Glomerular visceral epithelial cell (primary cell): ENCODE data around the gene TMEM161B.
"Not testable (repeated sequence)": the region's sequence is repeated elsewhere in the genome, so short reads cannot be mapped to it uniquely, and the experiment has no call there.

Experiments
- DNase-seq: peaks from one replicate; pipeline ENCODE4 v3.0.0-alpha.2; 2016; ENCODE audit errors: extremely low spot score

The TMEM161B gene

DNA sequence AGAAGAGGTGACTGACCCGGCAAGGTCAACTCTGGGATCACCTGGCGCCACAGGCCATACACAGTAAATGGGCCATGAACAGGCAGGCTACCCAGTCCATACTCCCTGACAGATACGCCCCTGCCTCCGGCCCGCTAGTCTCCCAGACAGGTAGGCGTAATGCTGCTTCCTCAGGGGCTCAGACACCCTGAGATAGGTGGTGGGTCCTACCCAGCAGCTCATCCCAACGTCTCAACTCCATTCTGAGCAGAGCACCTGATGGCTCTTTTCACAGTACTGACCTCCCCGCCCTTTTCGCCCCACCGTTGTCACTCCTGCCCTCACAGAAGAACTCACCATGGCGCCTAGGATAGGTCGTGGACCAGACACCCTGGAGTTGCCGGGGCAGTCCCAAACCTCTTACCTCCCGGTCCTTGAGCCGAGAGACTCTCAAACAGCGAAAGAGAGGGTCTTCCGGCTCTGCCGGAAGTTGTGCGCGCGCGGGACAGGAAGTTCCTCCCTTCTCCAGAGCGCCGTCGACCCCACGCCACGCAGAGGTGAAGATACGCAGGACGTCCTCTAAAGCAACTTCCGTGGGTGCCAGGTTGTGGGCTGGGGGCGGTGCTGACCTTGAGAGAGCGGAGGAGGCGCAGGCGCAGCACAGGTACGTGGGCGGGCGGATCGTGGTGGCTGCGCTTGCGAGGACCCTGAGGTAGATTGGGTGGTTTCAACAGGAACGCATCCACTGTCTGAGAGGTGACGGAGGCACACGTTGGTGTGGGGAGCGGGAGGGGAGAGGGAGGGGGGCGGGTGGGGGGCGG, at the start of gene TMEM161B:
Gene TMEM161B (minus strand): TSS at position 461 of the 800 bp plus-strand sequence. CDS start 122 bp downstream, at position 339.
- peak; percentile 97 for DNase-seq

DNA sequence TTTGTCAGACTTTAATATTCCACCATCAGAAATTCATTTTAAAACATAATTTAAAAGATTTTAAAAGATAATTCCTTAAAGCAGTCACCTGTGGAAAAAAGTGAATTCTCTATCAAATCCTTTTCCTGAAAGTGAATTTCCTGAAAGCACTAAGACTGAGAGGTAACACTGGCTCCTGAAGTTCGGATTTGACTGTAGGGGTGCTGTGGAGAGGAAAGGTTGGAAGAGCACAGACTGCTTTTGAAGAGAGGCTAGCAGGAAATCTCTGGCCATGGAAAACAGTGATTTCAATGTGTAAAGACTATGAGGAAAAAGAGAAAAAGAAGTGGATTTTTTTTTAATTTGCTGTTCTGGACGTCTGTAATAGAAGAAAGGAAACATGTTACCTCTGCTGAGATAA, 35.7 kb upstream of the TMEM161B start:
- DNase-seq, result no peak

DNA sequence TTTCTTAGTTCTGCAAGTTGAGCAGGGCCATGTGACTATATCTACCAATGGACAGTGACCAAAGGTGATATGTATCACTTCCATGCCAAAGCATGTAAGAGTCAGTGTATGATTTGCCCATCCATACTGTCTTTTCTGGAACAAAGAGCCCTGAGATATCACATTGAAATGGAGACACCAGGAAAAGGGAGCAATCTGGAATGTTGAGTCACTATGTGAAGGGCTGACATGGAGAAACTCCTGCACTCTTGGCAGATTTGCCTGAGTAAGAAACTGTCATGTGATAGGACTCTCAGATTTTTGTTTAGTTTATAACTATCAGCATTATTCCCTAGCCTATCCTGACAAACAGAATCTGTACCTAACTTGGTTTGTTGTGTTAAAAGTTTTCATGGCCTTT, 29.8 kb upstream of the TMEM161B start:
- no peak for DNase-seq

DNA sequence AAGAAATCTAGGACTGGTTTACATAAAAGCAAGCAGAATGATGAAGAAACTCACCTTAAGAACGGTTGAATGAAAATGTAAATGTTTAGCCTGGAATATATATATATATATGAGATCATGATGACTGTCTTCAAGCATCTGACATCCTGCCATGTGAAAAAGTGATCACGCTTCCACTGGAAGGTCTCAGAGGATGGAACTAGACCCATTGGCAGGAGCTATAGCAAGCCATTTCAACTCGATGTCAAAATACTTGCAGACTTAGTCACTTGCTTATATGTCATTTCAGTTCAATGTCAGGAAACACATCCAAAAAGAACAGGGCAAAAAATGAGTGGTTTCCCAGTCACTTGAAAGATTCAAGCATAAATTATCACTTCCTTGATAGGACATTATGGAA, 22.2 kb upstream of the TMEM161B start:
- DNase-seq, result no peak

DNA sequence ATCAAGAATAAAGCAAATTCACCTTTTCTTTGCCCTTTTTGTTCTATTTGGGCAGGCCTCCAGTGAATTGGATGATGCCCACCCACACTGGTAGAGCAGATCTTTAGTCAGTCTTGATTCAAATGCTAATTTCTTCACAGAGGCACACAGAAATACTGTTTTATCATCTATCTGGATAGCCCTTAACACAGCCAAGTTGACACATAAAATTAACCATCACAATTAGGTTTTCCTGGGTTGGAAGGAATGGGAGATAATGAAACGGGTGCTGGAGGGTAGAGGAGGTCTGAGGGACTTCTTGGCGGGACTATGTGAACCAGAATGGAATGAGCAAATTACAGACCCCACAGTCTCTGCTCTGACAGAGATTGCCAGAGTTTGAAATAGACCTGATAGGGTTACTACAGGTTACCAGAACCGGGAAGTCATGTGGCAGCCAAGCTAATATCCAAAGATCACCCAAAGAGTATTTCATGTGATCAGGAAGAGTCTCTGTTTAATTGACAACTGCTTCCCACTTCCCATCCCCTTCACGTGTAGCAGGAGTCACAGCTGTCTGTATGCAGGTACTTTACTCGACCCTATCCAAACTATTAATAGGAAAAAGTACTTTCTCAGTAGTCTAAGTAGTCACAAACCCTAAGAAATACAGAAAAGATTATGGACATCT, 20.0 kb upstream of the TMEM161B start:
- no peak for DNase-seq

DNA sequence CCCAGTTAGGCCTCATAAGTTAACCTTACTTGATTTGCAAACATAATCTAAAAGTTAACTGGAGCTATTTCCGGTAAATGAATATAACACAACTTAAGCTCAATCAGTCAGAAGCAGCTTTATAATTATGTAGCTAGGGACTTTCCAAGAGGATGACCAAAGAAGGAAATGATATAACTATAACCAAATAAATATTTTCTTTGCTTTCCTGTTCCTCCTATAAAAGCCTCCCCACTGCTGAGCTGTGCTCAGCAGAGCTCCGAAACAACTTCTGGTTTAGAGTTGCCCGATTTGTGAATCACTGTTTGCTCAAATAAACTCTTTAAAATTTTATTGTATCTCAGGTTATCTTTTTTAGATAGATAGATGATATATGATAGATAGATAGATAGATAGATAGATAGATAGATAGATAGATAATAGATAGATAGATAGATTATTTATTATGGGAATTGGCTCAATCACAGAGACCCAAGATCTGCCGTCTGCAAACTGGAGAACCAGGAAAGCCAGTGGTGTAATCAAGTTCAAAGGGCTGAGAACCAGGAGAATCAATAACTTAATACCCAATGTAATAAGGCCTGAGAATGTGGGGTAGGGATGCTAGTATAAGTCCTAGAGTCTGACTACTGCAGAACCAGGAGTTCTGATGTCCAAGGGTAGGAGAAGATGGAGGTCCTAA, 19.3 kb upstream of the TMEM161B start:
- no peak for DNase-seq

DNA sequence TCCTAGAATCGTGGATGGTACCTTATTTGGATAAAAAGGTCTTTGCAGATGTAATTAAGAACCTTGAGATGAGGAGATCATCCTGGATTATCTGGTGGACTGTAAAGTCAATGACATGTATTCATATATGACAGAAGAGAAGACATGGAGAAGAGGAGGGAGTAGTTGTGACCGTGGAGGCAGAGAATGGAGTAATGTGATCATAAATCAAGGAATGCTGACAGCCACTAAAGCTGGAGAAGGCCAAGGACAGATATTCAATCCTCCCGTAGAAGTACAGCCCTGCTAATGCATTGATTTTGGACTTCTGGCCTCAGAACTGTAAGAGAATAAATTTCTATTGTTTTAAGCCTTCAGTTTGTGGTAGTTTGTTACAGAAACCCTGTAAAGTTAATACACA, 18.7 kb upstream of the TMEM161B start:
- no peak for DNase-seq

DNA sequence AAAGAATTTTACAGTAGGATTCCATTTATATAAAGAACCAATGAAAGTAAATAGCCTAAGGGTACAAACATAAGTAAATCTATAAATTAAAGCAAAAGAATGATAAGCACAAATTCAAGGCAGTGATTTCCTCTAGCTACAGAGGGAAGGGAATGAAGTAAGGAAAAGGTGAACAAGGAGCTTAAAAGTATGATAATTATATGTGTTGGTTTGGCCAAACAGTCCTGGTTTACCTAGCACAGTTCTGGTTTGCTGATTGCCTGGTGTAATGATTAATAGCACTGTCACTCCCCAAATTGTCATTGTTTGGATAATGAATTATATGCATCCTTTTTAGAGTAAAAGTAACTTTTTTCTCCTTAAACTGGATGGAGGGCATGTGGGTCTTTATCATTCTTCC, 15.0 kb upstream of the TMEM161B start:
- no peak for DNase-seq

DNA sequence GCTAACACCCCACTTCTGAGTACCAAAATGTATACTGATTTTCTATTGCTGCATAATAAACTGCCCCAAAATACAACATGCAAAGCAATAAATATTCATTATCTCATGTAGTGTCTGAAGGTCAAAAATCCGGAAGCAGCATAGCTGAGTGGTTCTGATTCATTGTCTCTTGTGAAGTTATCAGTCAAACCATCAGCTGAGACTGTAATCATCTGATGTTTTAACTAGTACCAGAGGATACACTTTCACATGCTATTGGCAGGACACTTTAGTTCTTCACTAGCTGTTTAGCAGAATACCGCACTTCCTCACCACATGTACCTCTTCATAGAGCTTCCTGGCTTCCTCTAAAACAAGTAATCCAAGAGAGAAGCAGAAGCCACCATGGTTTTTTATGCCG, 12.7 kb upstream of the TMEM161B start:
- DNase-seq, result no peak

DNA sequence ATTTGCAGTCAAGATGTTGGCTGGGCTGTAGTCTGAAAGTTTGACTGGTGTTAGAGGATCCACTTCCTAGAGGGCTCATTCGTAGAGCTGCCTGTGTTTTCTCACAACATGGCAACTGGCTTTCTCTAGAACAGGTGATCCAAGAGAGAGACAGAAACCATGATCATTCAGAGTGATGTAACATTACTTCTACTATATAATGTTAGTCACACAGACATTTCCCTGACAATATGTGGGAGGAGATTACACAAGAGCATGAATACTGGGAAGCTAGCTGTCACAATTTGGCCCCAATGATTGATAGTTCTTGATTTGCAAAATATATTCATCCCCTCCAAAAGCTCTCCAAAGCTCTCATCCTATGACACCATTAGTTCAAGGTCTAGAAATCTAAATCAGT, 10.9 kb upstream of the TMEM161B start:
- no peak for DNase-seq

DNA sequence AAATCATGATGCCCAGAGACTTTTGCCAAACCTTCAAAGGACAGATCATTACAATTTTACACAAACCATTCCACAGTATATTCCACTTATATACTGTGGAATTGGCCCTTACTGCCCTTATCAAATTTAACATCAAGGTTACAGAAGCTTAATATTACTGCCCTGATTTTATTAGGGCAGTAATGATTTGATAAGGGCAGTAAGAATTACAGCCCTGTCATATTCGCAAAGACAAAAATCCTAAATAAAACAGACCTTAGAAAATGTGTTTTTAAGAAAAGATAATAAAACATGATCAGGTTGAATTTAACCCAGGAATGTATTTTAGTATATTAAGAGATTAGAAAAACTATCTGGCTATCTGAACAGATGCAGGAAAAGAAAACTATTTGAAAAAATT, 7.7 kb upstream of the TMEM161B start:
- DNase-seq, result no peak

DNA sequence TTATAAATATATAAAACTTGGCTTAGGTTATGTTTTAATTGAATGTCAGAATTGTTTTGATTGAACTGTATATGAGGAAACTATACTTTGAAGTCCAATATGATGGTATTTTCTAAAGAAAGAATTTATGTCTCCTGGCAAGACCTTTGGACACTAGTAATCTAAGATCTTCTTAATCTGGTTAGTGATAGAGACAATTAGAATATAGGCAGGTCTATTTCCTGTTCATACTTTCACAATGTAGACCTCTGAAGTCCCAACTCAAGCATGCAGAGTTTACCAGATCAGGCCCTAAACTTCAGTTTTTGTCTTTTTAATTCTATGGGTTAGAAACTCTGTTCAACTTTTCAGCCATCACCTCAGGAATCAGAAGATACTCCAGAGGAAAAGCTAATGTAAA, 6.9 kb upstream of the TMEM161B start:
- DNase-seq, result no peak

DNA sequence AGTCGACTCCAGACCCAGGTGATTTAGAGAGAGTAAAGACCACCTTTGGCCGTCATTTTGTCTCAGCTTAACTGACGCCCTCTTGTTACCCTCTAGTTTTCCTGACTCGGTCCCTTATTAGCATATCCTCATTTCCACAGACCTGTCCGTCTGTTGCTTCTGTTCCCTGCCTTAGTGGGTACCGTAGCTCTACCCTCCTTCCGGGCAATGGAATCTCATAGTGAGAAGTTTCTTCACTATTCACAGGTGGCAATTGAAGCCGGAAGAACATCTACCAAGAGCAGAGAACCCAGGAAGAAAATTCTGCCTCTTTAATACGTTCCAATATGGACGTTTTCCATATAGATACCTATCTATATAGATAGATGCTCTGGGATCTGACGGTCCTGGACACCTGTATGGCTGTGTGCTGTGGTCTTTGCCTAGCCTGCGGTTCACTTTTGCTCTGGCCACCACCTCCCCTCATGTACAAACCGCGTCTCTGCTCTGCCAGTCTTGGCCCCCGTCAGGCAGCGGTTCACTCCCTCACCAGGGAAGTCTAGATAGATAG, 652 bp upstream of the TMEM161B start:
- peak; percentile 38 for DNase-seq

DNA sequence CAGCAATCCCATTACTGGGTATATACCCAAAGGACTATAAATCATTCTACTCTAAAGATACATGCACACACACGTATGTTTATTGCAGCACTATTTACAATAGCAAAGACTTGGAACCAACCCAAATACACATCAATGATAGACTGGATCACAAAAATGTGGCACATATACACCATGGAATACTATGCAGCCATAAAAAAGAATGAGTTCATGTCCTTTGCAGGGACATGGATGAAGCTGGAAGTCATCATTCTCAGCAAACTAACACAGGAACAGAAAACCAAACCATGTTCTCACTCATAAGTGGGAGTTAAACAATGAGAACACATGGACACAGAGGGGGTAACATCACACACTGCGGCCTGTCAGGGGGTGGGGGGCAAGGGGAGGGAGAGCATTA, 4.1 kb downstream of the TMEM161B start:
- DNase-seq, result not testable (repeated sequence)

DNA sequence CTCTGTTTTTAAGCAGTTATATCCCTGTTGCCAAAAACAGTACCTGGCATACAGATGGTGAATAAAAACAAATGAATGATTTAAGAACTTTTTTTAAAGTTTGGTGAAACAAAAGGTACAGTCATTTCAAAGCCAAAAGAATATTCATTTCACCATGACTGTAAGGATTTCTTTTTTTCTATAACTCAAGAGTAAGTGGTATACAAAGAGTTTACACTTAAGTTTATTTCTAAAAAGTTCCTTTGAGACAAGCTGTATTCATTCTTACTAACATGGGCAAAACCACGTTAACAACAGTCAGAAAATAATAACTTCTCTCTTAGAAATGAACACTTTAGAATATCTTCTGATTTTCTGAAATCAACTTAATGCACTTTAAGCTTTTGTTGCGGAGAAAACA, 5.3 kb downstream of the TMEM161B start:
- no peak for DNase-seq

DNA sequence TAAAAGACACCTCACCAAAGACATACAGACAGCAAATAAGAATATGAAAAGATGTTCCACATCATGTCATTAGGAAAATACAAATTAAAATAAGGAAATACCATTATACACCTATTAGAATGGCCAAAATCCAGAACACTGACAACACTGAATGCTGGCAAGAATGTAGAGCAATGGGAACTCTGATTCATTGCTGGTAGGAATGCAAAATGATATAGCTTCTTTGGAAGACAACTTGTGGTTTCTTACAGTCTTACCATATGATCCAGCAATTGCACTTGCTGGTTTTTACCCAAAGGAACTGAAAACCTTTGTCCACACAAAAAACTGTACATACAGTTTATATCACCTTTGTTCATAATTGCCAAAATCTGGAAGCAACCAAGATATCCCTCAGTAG, 6.5 kb downstream of the TMEM161B start:
- DNase-seq, result no peak

DNA sequence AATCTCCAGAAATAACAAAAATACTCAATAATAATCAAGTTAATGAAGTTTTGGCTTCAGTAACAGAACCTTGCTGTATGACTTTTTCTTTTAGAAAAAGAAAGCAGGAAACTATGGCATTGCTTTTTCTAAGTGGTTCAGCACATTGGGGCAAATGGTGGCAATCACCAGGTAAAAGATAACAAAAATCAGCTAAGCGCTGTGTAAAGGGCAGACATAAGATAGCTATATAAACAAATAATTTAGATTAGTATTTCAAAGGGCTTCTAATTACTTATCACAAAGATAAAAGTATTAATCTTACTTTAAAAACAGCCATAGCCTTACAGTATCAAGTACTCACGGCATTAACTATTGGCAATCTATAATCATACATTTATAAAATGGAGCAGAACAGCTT, 10.0 kb downstream of the TMEM161B start:
- DNase-seq, result no peak

DNA sequence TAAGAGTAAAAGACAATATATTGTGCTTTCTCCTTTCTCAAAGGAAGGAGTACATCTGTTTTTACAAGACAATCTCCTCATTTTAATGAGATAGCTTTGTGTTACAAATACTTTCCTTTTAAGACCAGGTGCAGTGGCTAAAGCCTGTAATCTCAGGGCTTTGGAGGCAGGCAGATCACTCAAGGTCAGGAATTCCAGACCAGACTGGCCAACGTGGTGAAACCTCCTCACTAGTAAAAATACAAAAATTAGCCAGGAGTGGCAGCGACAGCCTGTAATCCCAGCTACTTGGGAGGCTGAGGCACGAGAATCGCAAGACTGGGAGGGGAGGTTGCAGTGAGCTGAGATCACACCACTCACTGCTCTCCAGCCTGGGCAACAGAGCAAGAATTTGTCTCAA, 11.8 kb downstream of the TMEM161B start:
- no peak for DNase-seq

DNA sequence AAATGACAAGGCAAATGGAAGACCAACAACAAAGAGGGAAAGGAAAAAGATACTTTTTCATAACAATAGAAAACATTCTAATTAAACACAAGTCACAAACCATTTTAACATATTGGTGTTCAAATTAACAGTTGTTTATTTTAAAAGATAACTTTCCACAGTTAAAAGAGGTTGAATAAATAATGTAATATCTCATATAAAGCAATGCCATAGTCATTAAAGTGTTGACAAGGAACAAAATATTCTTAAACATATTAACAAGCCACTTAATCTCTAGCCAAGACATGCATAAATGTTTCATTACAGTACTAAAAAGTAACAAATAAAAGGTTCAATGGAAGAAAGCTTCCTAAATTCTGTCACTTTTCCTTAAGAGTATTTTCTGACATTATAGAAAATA, 12.6 kb downstream of the TMEM161B start:
- no peak for DNase-seq

DNA sequence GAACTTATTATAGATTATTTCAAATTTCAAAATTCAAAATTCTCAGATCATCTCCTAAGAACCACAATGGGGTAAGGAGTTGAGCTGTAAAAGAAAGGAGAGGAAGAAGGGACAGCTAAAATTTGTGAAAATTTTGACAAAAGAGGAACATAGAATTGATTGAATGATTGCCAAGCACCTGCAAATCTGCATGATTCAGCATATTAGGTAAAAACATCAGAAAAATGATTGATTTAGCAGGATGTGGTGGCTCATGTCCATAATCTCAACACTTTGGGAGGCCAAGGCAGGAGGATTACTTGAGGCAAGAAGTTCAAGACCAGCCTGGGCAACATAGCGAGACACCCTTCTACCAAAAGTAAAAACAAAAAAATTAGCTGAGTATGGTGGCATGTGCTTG, 14.3 kb downstream of the TMEM161B start:
- no peak for DNase-seq

DNA sequence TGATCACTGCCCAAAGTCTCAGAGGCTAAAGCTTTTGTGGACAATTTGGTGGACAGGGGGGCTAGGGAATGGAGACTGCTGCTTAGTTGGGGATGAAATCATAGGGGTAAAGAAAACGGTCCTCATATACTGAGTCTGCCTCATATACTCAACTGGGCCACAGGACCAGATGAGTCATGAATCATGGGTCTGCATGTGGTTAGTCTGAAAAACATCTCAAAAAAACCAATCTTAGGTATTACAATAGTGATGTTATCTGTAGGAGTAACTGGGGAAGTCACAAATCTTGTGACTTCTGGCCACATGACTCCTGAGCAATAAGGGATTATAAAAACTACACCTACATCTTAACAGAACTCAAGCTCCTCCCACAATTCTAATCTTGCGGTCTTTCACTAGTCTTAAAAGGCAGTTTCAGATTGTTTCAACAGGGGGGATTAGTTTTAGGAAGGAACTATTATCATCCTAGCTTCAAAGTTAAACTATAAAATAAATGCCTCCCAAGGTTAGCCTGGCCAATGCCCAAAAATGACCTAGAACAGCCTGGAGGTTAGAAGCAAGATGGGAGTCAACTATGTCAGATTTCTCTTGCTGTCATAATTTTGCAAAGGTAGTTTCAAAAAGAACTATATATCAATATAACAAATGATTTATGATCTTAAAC, 17.5 kb downstream of the TMEM161B start:
- peak; percentile 35 for DNase-seq

DNA sequence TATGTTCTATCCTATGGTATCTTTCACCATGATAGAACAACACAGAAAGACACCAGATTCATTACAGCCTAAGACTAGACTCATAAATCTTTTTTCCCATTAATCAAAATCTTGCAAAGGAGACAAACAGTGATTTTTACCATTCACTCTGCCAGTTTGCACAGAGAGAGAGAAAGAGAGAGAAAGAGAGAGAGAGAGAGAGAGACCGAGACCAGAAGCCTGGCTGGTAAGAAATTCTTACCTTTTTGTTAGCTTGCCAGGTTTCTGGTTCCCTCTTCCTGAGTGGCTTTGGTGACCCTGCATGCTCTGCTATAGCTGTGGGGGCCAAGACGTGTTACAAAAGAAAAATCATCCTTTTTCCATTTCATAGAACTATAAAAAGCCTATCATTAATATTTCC, 18.6 kb downstream of the TMEM161B start:
- no peak for DNase-seq
